Measurements from ENCODE around the gene SND1. TPM values are rescaled to one million over a fixed set of nuclear protein-coding genes. Genes with fewer than 3 reads are reported as not detected.

The SND1 gene
- total RNA-seq, 3 donors from 2014 or later, result 83.5 to 131 (median 120) TPM

- intact Hi-C loops (cut with DNase I; ENCODE audit: low total_unique reads), result no loop called here
- Histone ChIP-seq H3K27ac (no peak overlapping the region), H3K27me3 (no peaks in the 10 kb centered on the region), H3K36me3 (no peaks in the 10 kb centered on the region), H3K4me1 (no peaks in the 10 kb centered on the region), H3K4me3 (no peak overlapping the region), H3K9me3 (no peaks in the 10 kb centered on the region)
- no peak for DNase-seq (ENCODE audit: low spot score in 2 of 2)
- no peak for TF ChIP-seq POLR2AphosphoS5 (IDR thresholded peaks at IDR 0.05)
- TF ChIP-seq CTCF (IDR thresholded peaks at IDR 0.05), result no peak
- no peak for TF ChIP-seq POLR2A (IDR thresholded peaks at IDR 0.05)
Measured at GRCh38 chr7:127769696-127770400, 117.9 kb downstream of the SND1 start.

GRCh38 chr7:127770885-127771284 lies 118.9 kb downstream of the SND1 start:
- DNase-seq (ENCODE audit: low spot score in 2 of 2), result no peak
- intact Hi-C loops (cut with DNase I; ENCODE audit: low total_unique reads), result no loop called here
- no peaks in the 10 kb centered on the region for H3K9me3 ChIP-seq
- no peaks in the 10 kb centered on the region for H3K4me1 ChIP-seq
- TF ChIP-seq POLR2A (IDR thresholded peaks at IDR 0.05), result no peak
- no peak for TF ChIP-seq CTCF (IDR thresholded peaks at IDR 0.05)
- no peak for TF ChIP-seq POLR2AphosphoS5 (IDR thresholded peaks at IDR 0.05)
- no peak overlapping the region for H3K4me3 ChIP-seq
- no peak overlapping the region for H3K27ac ChIP-seq
- no peaks in the 10 kb centered on the region for H3K27me3 ChIP-seq
- no peaks in the 10 kb centered on the region for H3K36me3 ChIP-seq

- no peak for DNase-seq (ENCODE audit: low spot score in 2 of 2)
Measured at GRCh38 chr7:127771707-127772106, 119.7 kb downstream of the SND1 start.

GRCh38 chr7:127776776-127777386 lies 124.9 kb downstream of the SND1 start:
- H3K4me1 ChIP-seq, result no peaks in the 10 kb centered on the region
- H3K36me3 ChIP-seq, result no peaks in the 10 kb centered on the region
- intact Hi-C loops (cut with DNase I; ENCODE audit: low total_unique reads), result no loop called here

More at GRCh38 chr7:127771707-127772106, 119.7 kb downstream of the SND1 start:
- TF ChIP-seq POLR2A (IDR thresholded peaks at IDR 0.05), result no peak
- no peak for TF ChIP-seq POLR2AphosphoS5 (IDR thresholded peaks at IDR 0.05)
- no peak for TF ChIP-seq CTCF (IDR thresholded peaks at IDR 0.05)
- Histone ChIP-seq H3K9me3 (no peaks in the 10 kb centered on the region), H3K4me1 (no peaks in the 10 kb centered on the region), H3K4me3 (no peak overlapping the region), H3K36me3 (no peaks in the 10 kb centered on the region), H3K27ac (no peak overlapping the region), H3K27me3 (no peaks in the 10 kb centered on the region)
- intact Hi-C loops (cut with DNase I; ENCODE audit: low total_unique reads), result no loop called here

GRCh38 chr7:127780489-127780888 lies 128.5 kb downstream of the SND1 start:
- DNase-seq (ENCODE audit: low spot score in 2 of 2), result no peak
- Histone ChIP-seq H3K36me3 (no peaks in the 10 kb centered on the region), H3K9me3 (no peaks in the 10 kb centered on the region), H3K4me1 (no peaks in the 10 kb centered on the region), H3K27me3 (no peaks in the 10 kb centered on the region), H3K4me3 (no peak overlapping the region), H3K27ac (peak overlapping the region in 1 of 2 donors; percentile 27)
- intact Hi-C loops (cut with DNase I; ENCODE audit: low total_unique reads), result no loop called here
- no peak for TF ChIP-seq CTCF (IDR thresholded peaks at IDR 0.05)

More at GRCh38 chr7:127776776-127777386, 124.9 kb downstream of the SND1 start:
- Histone ChIP-seq H3K9me3 (no peaks in the 10 kb centered on the region), H3K27ac (no peak overlapping the region), H3K4me3 (no peak overlapping the region), H3K27me3 (no peaks in the 10 kb centered on the region)
- no peak for DNase-seq (ENCODE audit: low spot score in 2 of 2)
- no peak for TF ChIP-seq POLR2AphosphoS5 (IDR thresholded peaks at IDR 0.05)
- TF ChIP-seq POLR2A (IDR thresholded peaks at IDR 0.05), result no peak

All from breast epithelium (tissue), 4 donors.